Endothelial cell of umbilical vein (primary cell): ENCODE data around the gene NTS. TPM values are rescaled to one million over a fixed set of nuclear protein-coding genes. Genes with fewer than 3 reads are reported as not detected.

Experiments used
- BruUV-seq: library from RNA; stranded (reverse); fragments of 400-500 nt; replicated peaks from 2 replicates; lab custom pipeline; 2021; lab: Mats Ljungman, UMichigan
- CTCF ChIA-PET: fragments of 300-600, 350-600 bp; sonication (Branson Sonifier 250); formaldehyde crosslinking; loops from one replicate; lab custom pipeline; 2021; ENCODE audit warnings: antibody characterized with exemption, inconsistent platforms; lab: Charles Lee
- POLR2A ChIA-PET: fragments of 300-600, 350-600 bp; sonication (Branson Sonifier 250); formaldehyde crosslinking; loops from one replicate; lab custom pipeline; 2021; ENCODE audit warnings: antibody characterized with exemption, inconsistent platforms; lab: Charles Lee
- DNase-seq: peaks from one replicate; pipeline ENCODE4 v3.0.0-alpha.2; 2011; ENCODE audit warnings: low read depth, low spot score
- FAIRE-seq: peaks from 2 replicates; lab custom pipeline; 2011; peaks lifted over from hg19 to GRCh38; lab: Jason Lieb, UNC
- H2AFZ ChIP-seq: 2 replicates; pipeline ENCODE4 v1.6.0; 2012; ENCODE audit warnings: low read depth, low read length, control low read depth, inconsistent platforms
- H3K27ac ChIP-seq: 2 replicates; pipeline ENCODE4 v1.5.1; 2011; ENCODE audit warnings: low read depth, mild to moderate bottlenecking, control low read depth, low read length, moderate library complexity; ENCODE audit not compliant: insufficient read depth
- H3K27me3 ChIP-seq, 2 experiments: 2 replicates each; pipeline versions ENCODE4 v1.6.0 to v1.6.1; 2011; ENCODE audit warnings: low read length in 2 of 2, mixed read lengths in 1 of 2; ENCODE audit not compliant: control insufficient read depth in 2 of 2, insufficient read depth in 2 of 2
- H3K36me3 ChIP-seq, 2 experiments: 2 replicates in 1 of 2; 3 replicates in 1 of 2; pipeline ENCODE4 v1.5.1; 2011; ENCODE audit warnings: low read length in 2 of 2, mild to moderate bottlenecking in 1 of 2, moderate library complexity in 1 of 2; ENCODE audit not compliant: control insufficient read depth in 2 of 2, insufficient read depth in 2 of 2; ENCODE audit errors: extremely low read depth in 1 of 2
- H3K4me1 ChIP-seq: 3 replicates; pipeline ENCODE4 v1.5.1; 2011; ENCODE audit warnings: mild to moderate bottlenecking, low read length; ENCODE audit not compliant: control insufficient read depth, insufficient read depth; ENCODE audit errors: extremely low read depth
- H3K4me2 ChIP-seq: 2 replicates; pipeline ENCODE4 v1.6.1; 2011; ENCODE audit warnings: low read length, control low read depth, mixed read lengths; ENCODE audit not compliant: insufficient read depth
- H3K4me3 ChIP-seq, 3 experiments: fragments of 200-600 bp in 1 of 3; sonication (generic), shearing (Covaris generic) in 1 of 3; replicated peaks in 1 of 3; 2 replicates each; pipeline ENCODE4 v1.5.1; 2011 to 2016; ENCODE audit warnings: control low read depth in 3 of 3, low read length in 3 of 3, mild to moderate bottlenecking in 2 of 3, inconsistent platforms in 1 of 3, low read depth in 1 of 3, moderate library complexity in 1 of 3; ENCODE audit not compliant: insufficient read depth in 1 of 3
- H3K79me2 ChIP-seq: 2 replicates; pipeline ENCODE4 v1.6.0; 2012; ENCODE audit warnings: low read length, inconsistent platforms; ENCODE audit not compliant: control insufficient read depth, insufficient read depth
- H3K9ac ChIP-seq: replicated peaks from 2 replicates; pipeline ENCODE3; 2011; ENCODE audit warnings: low read length, control low read depth; ENCODE audit not compliant: insufficient read depth; ENCODE audit errors: extremely low read depth
- H3K9me1 ChIP-seq: replicated peaks from 3 replicates; pipeline ENCODE4 v1.6.0; 2011; ENCODE audit warnings: mild to moderate bottlenecking, low read length; ENCODE audit not compliant: control insufficient read depth, insufficient read depth; ENCODE audit errors: extremely low read depth
- H3K9me3 ChIP-seq: replicated peaks from 2 replicates; pipeline ENCODE4 v1.5.1; 2012; ENCODE audit warnings: low read length, inconsistent platforms; ENCODE audit not compliant: control insufficient read depth, insufficient read depth
- H4K20me1 ChIP-seq: replicated peaks from 2 replicates; pipeline ENCODE3; 2011; ENCODE audit warnings: mild to moderate bottlenecking, low read length; ENCODE audit not compliant: control insufficient read depth, insufficient read depth; ENCODE audit errors: extremely low read depth
- EZH2 ChIP-seq: IDR thresholded peaks from 2 replicates; pipeline ENCODE4 v1.6.1; 2012; ENCODE audit warnings: borderline replicate concordance, low read depth, mild to moderate bottlenecking, moderate library complexity, low read length, inconsistent platforms; ENCODE audit not compliant: severe bottlenecking
- FOS ChIP-seq: IDR thresholded peaks from 2 replicates; pipeline ENCODE4 v1.6.1; 2011; ENCODE audit warnings: mild to moderate bottlenecking, low read length, moderate library complexity, borderline replicate concordance; ENCODE audit not compliant: insufficient read depth
- GATA2 ChIP-seq: IDR thresholded peaks from 2 replicates; pipeline ENCODE4 v1.7.0; 2011; ENCODE audit warnings: low read depth, mild to moderate bottlenecking, moderate library complexity, mixed read lengths, low read length; ENCODE audit not compliant: insufficient read length, insufficient read depth
- JUN ChIP-seq: IDR thresholded peaks from 2 replicates; pipeline ENCODE4 v1.6.1; 2011; ENCODE audit warnings: borderline replicate concordance, low read depth; ENCODE audit not compliant: insufficient read length, insufficient read depth
- MYC ChIP-seq: IDR thresholded peaks from one replicate; pipeline ENCODE4 v1.6.1; 2011; ENCODE audit warnings: mild to moderate bottlenecking, low read depth, low read length
- POLR2A ChIP-seq: IDR thresholded peaks from 2 replicates; pipeline ENCODE4 v1.6.1; 2012; ENCODE audit warnings: low read depth, mild to moderate bottlenecking, control low read depth, low read length
- POLR2AphosphoS5 ChIP-seq: IDR thresholded peaks from 2 replicates; pipeline ENCODE4 v1.6.1; 2012; ENCODE audit warnings: low read depth, mild to moderate bottlenecking, control low read depth, low read length, moderate library complexity; ENCODE audit not compliant: insufficient read depth
- dilution Hi-C: fragments of 300-500 bp; cut with MboI; formaldehyde crosslinking; loops from one replicate; pipeline ENCODE4 v1.15.0; 2019; ENCODE audit warnings: low sequenced_read_pairs; ENCODE audit not compliant: extremely low pct_ligation_motif_present
- intact Hi-C: fragments of 100-400 bp; cut with micrococcal nuclease; formaldehyde crosslinking; loops from one replicate; pipeline ENCODE4 v1.10.0; 2022
- polyA plus RNA-seq, 4 experiments: library from polyadenylated mRNA; depleted of rRNA in 3 of 4; stranded (reverse) in 3 of 4; unstranded in 1 of 4; fragments of >200 nt; gene quantifications; 2 replicates each; pipeline versions ENCODE4 v1.2.1 to v1.2.3, GENCODE V29; 2011 to 2012; ENCODE audit warnings: missing spikeins in 1 of 4
- total RNA-seq: library from RNA; stranded (reverse); gene quantifications from 2 replicates; pipeline ENCODE4 v1.2.3, GENCODE V29; 2021
- TF ChIP-seq, protein P1 (sequence below), 2 donors: IDR thresholded peaks; 1 replicate in 1 of 2; 2 replicates in 1 of 2; pipeline ENCODE4 v1.5.1; 2011; ENCODE audit warnings: low read length in 2 of 2, mild to moderate bottlenecking in 2 of 2, moderate library complexity in 2 of 2, control low read depth in 1 of 2, inconsistent platforms in 1 of 2, low read depth in 1 of 2; ENCODE audit not compliant: insufficient read depth in 1 of 2; ENCODE audit errors: extremely low read depth in 1 of 2
- TF ChIP-seq, protein P2 (sequence below): IDR thresholded peaks from 2 replicates; pipeline ENCODE4 v1.6.1; 2011; ENCODE audit not compliant: insufficient read depth, insufficient read length

The NTS gene
- total and polyA plus RNA-seq, 2 donors (not counting 3 experiments of a cell fraction or from before 2014, with no cell fraction given), result not detected

DNA sequence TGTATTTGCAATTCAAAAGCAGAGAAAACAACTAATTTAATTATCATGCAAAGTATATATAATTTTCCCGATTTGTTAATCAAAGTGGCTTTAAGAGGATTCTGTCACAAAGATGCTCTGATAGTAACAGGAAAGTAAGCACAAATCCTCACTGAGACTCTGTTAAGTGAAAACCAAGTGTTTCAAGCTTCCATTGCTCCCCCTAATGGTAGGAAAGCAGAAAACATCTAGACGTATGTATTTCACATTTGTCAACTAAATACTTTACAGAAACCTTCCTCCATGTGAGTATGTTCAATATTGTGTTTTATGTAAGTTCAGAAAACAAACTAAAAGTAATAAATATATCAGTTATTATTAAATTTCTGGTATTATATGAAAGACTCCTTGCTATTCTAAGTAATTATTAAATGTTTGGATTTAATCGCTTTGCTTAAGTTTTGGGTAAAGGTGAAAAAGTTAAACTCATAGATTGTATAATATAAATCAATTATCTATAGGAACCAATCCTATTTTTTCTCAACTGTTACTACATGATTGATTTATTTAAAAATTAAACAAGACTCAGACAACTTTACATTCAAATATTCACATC is 1.5 kb upstream of the NTS start:
- Histone ChIP-seq H3K36me3 (no peaks in the 10 kb centered on the region), H3K9me1 (no peaks in the 10 kb centered on the region), H3K4me3 (no peak overlapping the region), H2AFZ (no peak overlapping the region), H3K79me2 (no peaks in the 10 kb centered on the region), H4K20me1 (no peaks in the 10 kb centered on the region), H3K9ac (no peak overlapping the region), H3K27ac (no peak overlapping the region), H3K4me1 (no peaks in the 10 kb centered on the region), H3K9me3 (no peaks in the 10 kb centered on the region), H3K27me3 (no peaks in the 10 kb centered on the region), H3K4me2 (no peak overlapping the region)
- FAIRE-seq (peak; percentile 92), DNase-seq (peak; percentile 66)
- no TSS peak for BruUV-seq
- no peak for TF ChIP-seq POLR2A
- TF ChIP-seq, protein P1, sequence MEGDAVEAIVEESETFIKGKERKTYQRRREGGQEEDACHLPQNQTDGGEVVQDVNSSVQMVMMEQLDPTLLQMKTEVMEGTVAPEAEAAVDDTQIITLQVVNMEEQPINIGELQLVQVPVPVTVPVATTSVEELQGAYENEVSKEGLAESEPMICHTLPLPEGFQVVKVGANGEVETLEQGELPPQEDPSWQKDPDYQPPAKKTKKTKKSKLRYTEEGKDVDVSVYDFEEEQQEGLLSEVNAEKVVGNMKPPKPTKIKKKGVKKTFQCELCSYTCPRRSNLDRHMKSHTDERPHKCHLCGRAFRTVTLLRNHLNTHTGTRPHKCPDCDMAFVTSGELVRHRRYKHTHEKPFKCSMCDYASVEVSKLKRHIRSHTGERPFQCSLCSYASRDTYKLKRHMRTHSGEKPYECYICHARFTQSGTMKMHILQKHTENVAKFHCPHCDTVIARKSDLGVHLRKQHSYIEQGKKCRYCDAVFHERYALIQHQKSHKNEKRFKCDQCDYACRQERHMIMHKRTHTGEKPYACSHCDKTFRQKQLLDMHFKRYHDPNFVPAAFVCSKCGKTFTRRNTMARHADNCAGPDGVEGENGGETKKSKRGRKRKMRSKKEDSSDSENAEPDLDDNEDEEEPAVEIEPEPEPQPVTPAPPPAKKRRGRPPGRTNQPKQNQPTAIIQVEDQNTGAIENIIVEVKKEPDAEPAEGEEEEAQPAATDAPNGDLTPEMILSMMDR (IDR thresholded peaks at IDR 0.05; ENCODE audit: extremely low read depth in 1 of 2, insufficient read depth in 1 of 2, low read depth in 1 of 2, low read length in 2 of 2), result peak; percentile 46 to 52
- dilution Hi-C loops, result no loop called here
- intact Hi-C loops, result loop anchor here (1.0 kb wide), 4 partner anchors 48 to 404 kb away; no protein-coding TSS in a partner anchor
- POLR2A ChIA-PET, result interaction anchor here (0.5 kb wide), 1 partner anchor 13 kb away, joined by 4 read pairs; no protein-coding TSS in a partner anchor
- CTCF ChIA-PET, result interaction anchor here (0.6 to 9.3 kb wide), 26 partner anchors 8 to 999 kb away, joined by 3 to 437 read pairs (median 4); no protein-coding TSS in a partner anchor

DNA sequence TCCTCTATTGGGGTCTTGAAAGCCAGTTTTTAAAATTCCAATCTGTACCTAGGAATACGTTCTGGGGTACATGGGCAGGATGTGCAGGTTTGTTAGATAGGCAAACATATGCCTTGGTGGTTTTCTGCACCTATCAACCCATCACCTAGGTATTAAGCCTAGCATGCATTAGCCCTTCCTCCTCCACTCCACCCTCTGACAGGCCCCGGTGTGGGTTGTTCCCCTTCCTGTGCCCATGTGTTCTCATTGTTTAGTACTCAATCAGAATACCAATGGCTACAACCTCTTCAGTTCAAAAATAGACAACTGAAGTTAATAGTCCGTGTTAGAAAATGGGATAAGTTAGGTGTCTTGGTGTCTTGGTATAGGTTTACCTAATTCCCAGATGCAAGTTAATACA is 3.4 kb downstream of the NTS start:
- CTCF ChIA-PET, result interaction anchor here (2.1 to 2.4 kb wide), 2 partner anchors 10 to 409 kb away, joined by 9 to 10 read pairs; no protein-coding TSS in a partner anchor

More for the DNA sequence above, 3.4 kb downstream of the NTS start:
- DNase-seq, result no peak
- Histone ChIP-seq H3K79me2 (no peaks in the 10 kb centered on the region), H4K20me1 (no peaks in the 10 kb centered on the region), H3K36me3 (no peaks in the 10 kb centered on the region), H2AFZ (no peak overlapping the region), H3K9me1 (no peaks in the 10 kb centered on the region), H3K27ac (no peak overlapping the region), H3K9ac (no peak overlapping the region), H3K4me3 (no peak overlapping the region), H3K27me3 (no peaks in the 10 kb centered on the region), H3K4me1 (no peaks in the 10 kb centered on the region), H3K4me2 (no peak overlapping the region), H3K9me3 (no peaks in the 10 kb centered on the region)
- TF ChIP-seq MYC (no peak), POLR2A (no peak), FOS (no peak), EZH2 (no peak), POLR2AphosphoS5 (no peak), JUN (no peak), GATA2 (no peak)
- TF ChIP-seq, protein P2, sequence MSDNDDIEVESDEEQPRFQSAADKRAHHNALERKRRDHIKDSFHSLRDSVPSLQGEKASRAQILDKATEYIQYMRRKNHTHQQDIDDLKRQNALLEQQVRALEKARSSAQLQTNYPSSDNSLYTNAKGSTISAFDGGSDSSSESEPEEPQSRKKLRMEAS, result no peak
- TF ChIP-seq, protein P1 (IDR thresholded peaks at IDR 0.05; ENCODE audit: extremely low read depth in 1 of 2, insufficient read depth in 1 of 2, low read depth in 1 of 2, low read length in 2 of 2), result no peak
- no peak for FAIRE-seq
- intact Hi-C loops, result no loop called here
- dilution Hi-C loops, result no loop called here
- BruUV-seq, result no TSS peak
- POLR2A ChIA-PET, result no interaction called here
